HG03103 (cell line): ENCODE measurements around the gene LMTK2.
"Not testable (repeated sequence)": the region's sequence is repeated elsewhere in the genome, so short reads cannot be mapped to it uniquely, and the experiment has no call there.

Experiments
- ATAC-seq: cut with Tn5 transposase; IDR thresholded peaks from one replicate; pipeline ENCODE4 v1.9.1; 2021; ENCODE audit warnings: low read depth; ENCODE audit not compliant: unreplicated experiment

The LMTK2 gene

DNA sequence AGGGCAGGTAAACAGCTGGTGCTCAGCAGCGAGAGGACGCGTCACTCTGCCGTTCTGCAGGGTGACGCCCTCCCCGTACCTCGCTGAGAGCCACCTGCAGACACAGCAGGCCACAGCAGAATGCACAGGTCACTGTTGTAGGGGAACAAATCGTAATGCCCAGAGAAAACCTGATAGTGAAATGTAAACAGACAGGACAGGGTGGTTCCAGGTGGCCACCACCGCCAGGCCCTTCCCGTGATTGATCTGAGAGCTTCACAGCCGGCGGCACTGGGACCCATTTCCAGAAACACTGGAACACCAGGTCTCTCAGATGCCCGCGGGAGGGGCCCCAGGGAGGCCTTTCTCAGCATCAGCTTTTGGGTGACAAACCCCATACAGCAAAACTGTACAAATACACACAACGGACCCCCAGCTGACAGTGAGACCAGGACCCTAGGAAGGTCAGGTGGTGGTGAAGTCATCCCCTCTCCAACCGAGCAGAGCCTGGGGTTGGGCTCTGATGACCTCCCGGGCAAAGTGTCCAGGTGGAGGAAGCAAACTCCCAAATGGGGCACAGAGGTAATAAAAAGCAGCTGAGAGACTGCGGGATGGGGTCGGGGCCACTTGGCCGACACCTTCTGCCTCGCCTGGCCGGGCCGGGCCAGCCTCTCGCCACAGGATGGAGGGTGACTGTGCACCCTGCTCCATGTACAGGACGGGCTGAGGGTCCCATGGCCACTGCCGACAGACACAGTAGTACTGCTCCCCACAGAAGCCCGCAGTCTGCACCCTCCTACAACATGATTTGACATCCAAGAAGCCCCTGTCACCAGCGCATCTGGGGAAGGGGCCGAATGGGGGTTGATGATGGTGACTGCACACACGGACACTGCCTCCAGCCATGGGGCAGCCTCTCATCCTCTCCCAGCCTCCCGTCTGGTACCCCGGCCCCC lies 109.2 kb downstream of the LMTK2 start:
- ATAC-seq = no peak

DNA sequence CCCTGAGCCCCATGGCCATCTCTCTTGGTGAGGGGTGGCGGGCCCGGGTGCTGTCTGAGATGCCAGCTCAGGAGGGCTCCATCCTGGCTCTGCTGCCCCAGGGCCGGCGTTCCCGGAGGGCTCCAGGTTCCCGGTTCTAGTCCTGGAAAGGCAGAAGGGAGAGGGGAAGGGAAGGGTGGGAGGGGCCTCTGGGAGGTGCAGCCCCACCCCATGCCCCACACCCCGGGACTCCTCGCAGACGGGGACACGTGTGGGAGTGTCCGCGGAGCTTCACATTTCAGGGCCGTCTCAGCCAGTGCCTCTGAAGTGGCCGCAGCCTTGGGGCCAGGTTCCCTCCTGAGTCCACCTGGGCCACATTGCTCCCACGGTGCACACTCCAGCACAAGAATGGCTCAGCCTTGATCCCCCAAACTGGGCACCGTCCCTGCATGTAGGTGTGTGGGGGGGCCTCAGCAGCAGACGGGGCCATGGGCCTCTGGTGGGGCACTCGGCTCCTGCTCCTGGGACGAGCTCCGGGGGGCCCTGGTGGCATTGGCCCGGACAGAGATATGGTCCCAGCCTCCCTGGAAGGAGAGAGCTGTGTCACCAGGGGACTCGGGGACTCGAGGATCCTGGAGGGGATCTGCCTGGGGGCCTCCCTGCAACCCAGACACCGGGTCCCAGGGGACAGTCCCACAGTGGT lies 110.4 kb downstream of the LMTK2 start:
- ATAC-seq = no peak

DNA sequence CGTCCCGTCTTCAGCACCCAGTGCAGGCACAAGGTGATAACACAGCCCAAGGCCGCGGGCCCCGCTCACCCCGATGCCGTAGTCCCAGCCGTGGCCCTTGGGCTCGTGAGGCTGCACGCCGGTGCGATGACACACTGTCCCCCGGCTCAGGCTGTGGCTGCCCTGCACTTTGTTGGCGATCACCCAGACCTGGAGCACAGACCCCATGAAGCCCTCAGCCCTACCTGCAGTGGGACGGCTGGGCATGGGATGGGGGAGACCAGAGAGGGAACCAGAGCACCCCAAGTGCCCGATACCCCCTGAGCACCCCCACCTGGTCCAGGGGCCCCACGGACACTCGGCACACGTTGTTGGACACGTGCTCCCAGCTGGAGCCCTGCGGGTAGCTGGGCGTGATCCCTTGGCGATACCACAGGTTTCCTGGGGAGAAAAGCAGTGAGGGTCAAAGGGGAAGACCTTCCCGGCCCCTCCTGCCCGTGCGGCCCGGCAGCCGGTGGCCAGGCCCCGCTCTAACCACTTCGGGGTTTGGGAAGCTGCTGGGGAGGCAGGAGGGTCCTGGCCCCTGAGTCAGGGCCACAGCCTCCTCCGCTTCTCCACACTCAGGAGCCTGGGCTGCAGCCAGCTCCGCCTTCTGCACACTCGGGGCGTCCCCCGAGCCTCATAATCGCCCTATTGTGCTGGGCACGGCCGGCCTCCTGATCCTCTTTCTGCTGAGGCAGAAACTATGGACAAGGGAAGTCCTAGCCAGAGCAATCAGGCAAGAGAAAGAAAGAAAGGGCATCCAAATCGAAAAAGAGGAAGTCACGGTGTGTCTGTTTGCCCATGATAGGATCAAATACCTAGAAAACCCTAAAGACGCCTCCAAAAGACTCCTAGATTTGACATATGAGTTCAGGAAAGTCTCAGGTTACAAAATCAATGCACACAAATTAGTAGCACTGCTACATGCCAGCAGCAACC lies 111.2 kb downstream of the LMTK2 start:
- no peak for ATAC-seq

DNA sequence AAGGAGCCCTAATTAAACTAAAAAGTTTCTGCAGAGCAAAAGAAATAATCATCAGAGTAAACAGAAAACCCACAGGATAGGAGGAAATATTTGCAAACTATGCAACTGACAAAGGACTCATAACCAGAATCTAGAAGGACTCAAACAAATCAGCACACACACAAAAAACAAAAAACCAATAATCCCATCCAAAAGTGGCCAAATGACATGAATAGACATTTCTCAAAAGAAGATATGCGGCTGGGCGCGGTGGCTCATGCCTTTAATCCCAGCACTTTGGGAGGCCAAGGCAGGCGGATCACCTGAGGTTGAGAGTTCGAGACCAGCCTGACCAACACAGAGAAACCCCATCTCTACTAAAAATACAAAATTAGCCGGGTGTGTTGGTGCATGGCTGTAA lies 112.7 kb downstream of the LMTK2 start:
- ATAC-seq = not testable (repeated sequence)

DNA sequence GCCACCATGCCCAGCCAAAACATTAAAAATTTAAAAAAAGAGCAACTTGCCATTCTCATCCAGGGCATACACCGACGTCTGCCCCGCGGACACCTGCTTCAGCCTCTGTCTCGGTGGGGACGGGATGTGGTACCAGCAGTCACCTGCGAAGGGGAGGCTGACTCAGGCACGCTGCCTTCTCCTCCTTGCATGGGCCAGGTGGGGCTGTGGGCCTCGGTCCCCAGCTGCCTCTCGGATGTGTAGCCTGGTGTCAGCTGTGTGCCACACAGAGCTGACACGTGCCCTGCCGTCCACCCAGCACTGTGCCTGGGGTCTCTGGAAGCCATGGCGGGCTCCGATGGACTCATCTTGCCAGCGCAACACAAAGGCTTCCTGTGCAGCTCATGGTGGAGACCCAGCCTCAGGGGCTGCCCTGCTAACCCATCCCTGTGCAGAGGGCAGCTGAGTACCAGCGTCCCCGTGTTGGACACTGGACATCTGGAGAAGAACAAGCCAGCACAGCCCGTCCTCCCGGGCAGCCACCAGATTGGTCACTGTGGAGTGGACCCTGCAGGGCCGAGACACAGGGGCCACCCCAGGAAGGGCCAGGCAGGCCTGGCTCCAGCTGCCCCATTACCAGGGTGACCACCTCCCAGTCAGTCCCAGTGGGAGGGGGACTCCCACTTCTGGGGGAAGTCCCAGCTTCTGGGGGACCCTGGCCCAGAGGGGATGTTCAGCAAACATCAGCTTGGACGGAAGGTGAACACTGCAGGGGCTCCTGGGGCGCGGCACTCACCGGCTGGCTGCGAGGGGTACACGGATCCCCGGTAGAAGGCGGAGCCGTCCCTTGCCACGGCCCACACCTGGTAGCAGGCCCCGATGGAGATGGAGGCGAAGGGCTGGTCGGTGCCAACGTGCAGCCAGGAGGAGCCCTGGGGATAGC lies 115.2 kb downstream of the LMTK2 start:
- no peak for ATAC-seq

DNA sequence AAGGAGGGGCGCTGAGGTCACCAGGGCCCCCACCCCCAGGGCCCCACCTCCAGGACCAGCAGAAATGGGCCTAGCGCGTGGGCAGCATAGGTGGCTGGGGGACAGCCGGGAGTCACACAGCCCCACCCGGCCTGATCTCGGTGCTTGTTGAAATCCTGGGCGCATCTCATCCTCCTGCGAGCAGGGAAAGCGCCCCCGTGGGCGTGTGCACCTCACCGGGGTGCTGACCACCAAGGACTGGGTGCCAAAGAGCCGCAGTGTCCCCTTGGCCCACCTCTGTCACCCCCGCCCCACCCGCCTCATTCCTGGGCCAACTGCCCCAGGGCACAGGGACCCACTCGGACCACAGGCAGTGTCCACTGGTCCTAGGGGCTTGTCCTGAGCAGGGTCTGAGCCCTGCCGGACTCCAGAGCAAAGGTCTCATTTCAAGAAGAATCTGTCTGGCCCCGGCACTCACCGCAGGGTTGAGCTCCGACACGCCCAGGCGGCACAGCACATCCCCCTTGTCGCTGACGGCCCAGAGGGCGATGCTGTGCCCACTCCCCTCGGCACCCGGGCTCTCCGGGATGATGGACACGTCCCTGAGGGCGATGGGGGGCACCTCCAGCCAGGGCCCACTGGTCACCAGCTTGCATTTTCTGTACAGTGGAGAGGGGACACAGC lies 116.0 kb downstream of the LMTK2 start:
- ATAC-seq = no peak

DNA sequence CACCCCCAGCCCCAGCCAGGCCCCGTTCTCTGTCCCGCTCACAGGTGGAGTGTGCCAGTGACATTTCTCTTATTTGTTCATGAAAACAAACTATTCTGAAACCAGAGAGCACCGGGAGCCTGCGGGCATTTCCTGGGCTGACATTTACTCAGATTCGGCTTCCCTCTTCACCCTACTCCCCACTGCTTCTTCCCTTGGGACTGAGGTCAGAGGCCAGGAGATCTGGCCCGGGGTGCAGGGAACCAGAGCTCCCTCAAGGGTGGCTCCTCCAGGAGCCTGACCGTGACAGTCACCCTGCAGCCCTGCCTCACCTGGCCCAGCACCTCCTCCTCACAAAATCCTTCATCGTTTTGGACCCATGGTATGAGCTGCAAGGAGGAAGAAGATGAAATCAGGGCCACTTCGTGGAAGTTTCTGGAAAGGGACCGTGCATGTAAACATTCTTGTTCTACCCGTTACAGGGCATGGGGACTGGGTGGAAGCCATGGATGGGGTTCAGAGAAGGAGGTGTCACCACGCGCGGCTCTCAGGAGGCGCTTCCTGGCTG lies 116.8 kb downstream of the LMTK2 start:
- ATAC-seq = no peak

GRCh38 chr7:98223898-98224700 lies 117.4 kb downstream of the LMTK2 start:
- ATAC-seq = no peak

- ATAC-seq = no peak
Measured at GRCh38 chr7:98224701-98225181, 118.1 kb downstream of the LMTK2 start.

DNA sequence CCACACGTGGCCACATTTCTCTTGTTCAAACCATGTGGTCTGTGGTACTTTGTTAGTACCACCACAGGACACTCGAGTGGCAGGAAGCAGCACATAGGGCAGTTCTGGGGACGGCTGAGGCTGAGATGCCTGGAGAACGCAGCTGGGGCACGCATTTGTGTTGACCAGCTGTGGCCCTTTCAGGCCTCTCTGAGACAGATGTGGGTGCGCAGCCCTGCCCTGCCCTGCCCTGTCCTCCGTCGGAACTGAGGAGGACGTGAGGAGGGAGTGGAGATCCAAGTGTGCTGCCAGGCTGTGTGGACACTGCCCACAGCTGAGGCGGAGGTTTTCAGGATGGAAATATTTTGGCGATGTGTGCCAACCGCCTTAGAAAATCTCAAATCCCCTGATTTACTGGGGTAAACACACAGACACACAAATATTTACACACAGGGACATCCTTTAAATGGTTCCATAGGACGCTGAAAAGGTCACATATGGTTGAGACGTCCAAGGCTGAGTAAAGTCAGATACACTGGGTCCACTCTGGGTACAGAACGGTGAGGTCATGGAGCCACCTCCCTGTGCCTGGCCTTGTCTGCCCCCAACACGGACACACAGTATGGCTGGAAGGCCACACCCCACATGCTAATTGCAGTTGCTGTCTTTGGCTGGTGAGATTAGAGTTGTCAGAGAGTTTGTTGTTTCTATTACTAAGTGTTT lies 119.4 kb downstream of the LMTK2 start:
- no peak for ATAC-seq

- ATAC-seq = no peak
Measured at GRCh38 chr7:98227939-98228338, 121.3 kb downstream of the LMTK2 start.

GRCh38 chr7:98228801-98229200 lies 122.1 kb downstream of the LMTK2 start:
- ATAC-seq = no peak

DNA sequence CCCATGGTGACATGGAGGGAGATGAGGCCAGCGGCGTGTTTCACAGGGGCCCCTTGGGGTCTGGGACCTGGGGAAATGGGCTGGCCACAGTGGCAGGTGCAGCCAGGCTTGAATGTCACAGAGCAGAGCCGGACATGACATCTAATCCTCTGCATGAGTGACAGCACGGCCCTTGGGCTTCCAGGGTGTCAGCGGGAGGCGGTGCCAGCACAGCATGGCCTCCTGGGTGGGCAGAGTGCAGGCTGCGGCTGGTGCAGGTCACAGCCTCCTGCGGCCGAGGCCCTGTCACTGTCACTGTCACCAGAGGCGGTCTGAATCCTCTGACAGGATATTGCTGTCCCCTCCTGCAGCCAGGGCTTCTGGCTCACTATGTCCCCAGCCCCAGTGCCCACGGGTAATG lies 122.8 kb downstream of the LMTK2 start:
- ATAC-seq = no peak

DNA sequence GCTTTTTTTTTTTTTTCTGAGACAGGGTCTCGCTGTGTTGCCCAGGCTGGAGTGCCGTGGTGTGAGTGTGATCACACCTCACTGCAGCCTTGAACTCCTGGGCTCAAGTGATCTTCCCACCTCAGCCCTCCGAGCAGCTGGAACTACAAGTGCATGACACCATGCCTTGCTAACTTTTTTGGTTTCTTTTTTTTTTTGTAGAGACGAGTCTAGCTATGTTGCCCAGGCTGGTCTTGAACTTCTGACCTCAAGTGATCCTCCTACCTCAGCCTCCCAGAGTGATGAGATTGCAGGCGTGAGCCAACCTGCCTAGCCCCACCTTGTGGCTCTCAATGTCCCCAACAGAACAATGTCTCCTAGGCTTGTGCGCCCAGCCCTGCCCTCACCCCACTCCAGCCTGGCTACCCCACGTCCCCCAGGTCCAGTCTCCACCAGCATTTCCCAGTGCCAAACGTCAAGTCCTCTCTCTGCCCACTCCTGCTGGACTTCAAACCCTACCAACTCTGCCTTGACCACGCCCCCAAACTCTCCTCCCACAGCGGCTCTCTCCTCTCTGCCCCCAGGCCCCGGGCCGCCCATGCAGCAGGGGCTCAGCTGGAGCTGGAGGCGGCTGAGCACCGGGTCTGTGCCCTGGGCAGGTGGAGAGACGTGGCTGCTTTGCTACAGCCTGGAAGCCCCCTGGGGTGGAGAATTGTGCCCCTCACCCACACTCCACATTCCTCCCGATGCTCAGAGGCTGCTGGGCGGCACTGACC lies 123.5 kb downstream of the LMTK2 start:
- no peak for ATAC-seq

- no peak for ATAC-seq
Measured at GRCh38 chr7:98230746-98231471, 124.2 kb downstream of the LMTK2 start.
